Activated naive CD4-positive, alpha-beta T cell treated with anti-CD3 and anti-CD28 coated beads, Interleukin-2, amount 10 ng/mL, durations not matched to agents 7 days and 5 days (primary cell): ENCODE measurements around the gene PNRC2.
A peak's percentile ranks its signal among the peaks of the same experiment; 100 is the strongest.

Experiments
- CTCF ChIA-PET: fragments of 350-600 bp; sonication (Branson Sonifier 250); formaldehyde crosslinking; loops from one replicate; lab custom pipeline; 2021; ENCODE audit warnings: antibody characterized with exemption; lab: Charles Lee
- DNase-seq: peaks from one replicate; pipeline ENCODE4 v3.0.0-alpha.2; 2020
- H3K27ac Mint-ChIP-seq: one replicate; pipeline ENCODE4 v1.8.0; 2021; ENCODE audit warnings: mild to moderate bottlenecking, moderate library complexity, mixed read lengths
- H3K27me3 Mint-ChIP-seq: one replicate; pipeline ENCODE4 v1.8.0; 2021; ENCODE audit warnings: mild to moderate bottlenecking, mixed read lengths
- H3K36me3 Mint-ChIP-seq: one replicate; pipeline ENCODE4 v1.8.0; 2021; ENCODE audit warnings: mixed read lengths
- H3K4me1 Mint-ChIP-seq: one replicate; pipeline ENCODE4 v1.8.0; 2021; ENCODE audit warnings: mixed read lengths
- H3K4me3 Mint-ChIP-seq: one replicate; pipeline ENCODE4 v1.8.0; 2021; ENCODE audit warnings: mild to moderate bottlenecking, moderate library complexity, mixed read lengths
- H3K9me3 Mint-ChIP-seq: one replicate; pipeline ENCODE4 v1.8.0; 2021; ENCODE audit warnings: mixed read lengths

Gene PNRC2

GRCh38 chr1:23963617-23964234 lies 4.1 kb downstream of the PNRC2 start:
- Mint-ChIP-seq H3K4me3 (no peak overlapping the region), H3K4me1 (peaks cover 69% of the 10 kb centered on the region), H3K27me3 (no peaks in the 10 kb centered on the region)

GRCh38 chr1:23964235-23964668 lies 4.6 kb downstream of the PNRC2 start:
- Mint-ChIP-seq H3K4me3 (no peak overlapping the region), H3K27me3 (no peaks in the 10 kb centered on the region), H3K27ac (peak overlapping the region; percentile 82), H3K9me3 (no peaks in the 10 kb centered on the region), H3K4me1 (peaks cover 70% of the 10 kb centered on the region), H3K36me3 (peaks cover 73% of the 10 kb centered on the region)
- no peak for DNase-seq
- CTCF ChIA-PET, result interaction anchor here (1.7 kb wide), 1 partner anchor 15 kb away, joined by 7 read pairs; no protein-coding TSS in a partner anchor

More at GRCh38 chr1:23963617-23964234, 4.1 kb downstream of the PNRC2 start:
- no peaks in the 10 kb centered on the region for H3K9me3 Mint-ChIP-seq
- peaks cover 73% of the 10 kb centered on the region for H3K36me3 Mint-ChIP-seq
- H3K27ac Mint-ChIP-seq, result peak overlapping the region; percentile 82
- CTCF ChIA-PET, result interaction anchor here (1.7 kb wide), 1 partner anchor 14 kb away, joined by 7 read pairs; no protein-coding TSS in a partner anchor
- no peak for DNase-seq

GRCh38 chr1:23964790-23965740 lies 5.4 kb downstream of the PNRC2 start:
- Mint-ChIP-seq H3K4me3 (no peak overlapping the region), H3K36me3 (peaks cover 74% of the 10 kb centered on the region), H3K27ac (peak overlapping the region; percentile 82), H3K4me1 (peaks cover 73% of the 10 kb centered on the region), H3K9me3 (no peaks in the 10 kb centered on the region), H3K27me3 (no peaks in the 10 kb centered on the region)
- CTCF ChIA-PET, result interaction anchor here (1.7 kb wide), 1 partner anchor 16 kb away, joined by 7 read pairs; no protein-coding TSS in a partner anchor
- DNase-seq, result no peak

- no peak for DNase-seq
- Mint-ChIP-seq H3K27ac (no peak overlapping the region), H3K4me1 (peaks cover 62% of the 10 kb centered on the region), H3K36me3 (peaks cover 67% of the 10 kb centered on the region), H3K27me3 (no peaks in the 10 kb centered on the region), H3K4me3 (no peak overlapping the region), H3K9me3 (no peaks in the 10 kb centered on the region)
- CTCF ChIA-PET, result interaction anchor here (0.6 to 1.3 kb wide), 2 partner anchors 10 to 14 kb away, joined by 3 to 4 read pairs; no protein-coding TSS in a partner anchor
Observed at GRCh38 chr1:23966973-23967493, 7.4 kb downstream of the PNRC2 start.

- Mint-ChIP-seq H3K36me3 (peaks cover 63% of the 10 kb centered on the region), H3K9me3 (no peaks in the 10 kb centered on the region), H3K4me1 (peaks cover 58% of the 10 kb centered on the region), H3K27me3 (no peaks in the 10 kb centered on the region), H3K27ac (no peak overlapping the region), H3K4me3 (no peak overlapping the region)
- no peak for DNase-seq
- CTCF ChIA-PET, result interaction anchor here (1.0 to 1.3 kb wide), 2 partner anchors 9 to 157 kb away, joined by 3 to 4 read pairs; no protein-coding TSS in a partner anchor
Observed at GRCh38 chr1:23967871-23968270, 8.2 kb downstream of the PNRC2 start.

GRCh38 chr1:23977187-23977853 lies 17.7 kb downstream of the PNRC2 start:
- CTCF ChIA-PET, result interaction anchor here (1.1 to 1.6 kb wide), 3 partner anchors 9 to 168 kb away, joined by 3 read pairs; no protein-coding TSS in a partner anchor
- Mint-ChIP-seq H3K27ac (peak overlapping the region; percentile 98), H3K27me3 (no peaks in the 10 kb centered on the region), H3K4me1 (peaks cover 62% of the 10 kb centered on the region), H3K36me3 (peaks cover 53% of the 10 kb centered on the region), H3K4me3 (peak overlapping the region; percentile 50), H3K9me3 (no peaks in the 10 kb centered on the region)
- DNase-seq, result peak; percentile 27

GRCh38 chr1:23977854-23978191 lies 18.2 kb downstream of the PNRC2 start:
- Mint-ChIP-seq H3K27ac (peak overlapping the region; percentile 98), H3K36me3 (peaks cover 53% of the 10 kb centered on the region), H3K27me3 (no peaks in the 10 kb centered on the region), H3K4me1 (peaks cover 62% of the 10 kb centered on the region), H3K4me3 (peak overlapping the region; percentile 94), H3K9me3 (no peaks in the 10 kb centered on the region)
- no peak for DNase-seq
- CTCF ChIA-PET, result interaction anchor here (1.3 kb wide), 1 partner anchor 49 kb away, joined by 3 read pairs; no protein-coding TSS in a partner anchor

GRCh38 chr1:23978805-23979204 lies 19.2 kb downstream of the PNRC2 start:
- CTCF ChIA-PET, result no interaction called here
- peaks cover 58% of the 10 kb centered on the region for H3K4me1 Mint-ChIP-seq
- peaks cover 49% of the 10 kb centered on the region for H3K36me3 Mint-ChIP-seq
- H3K4me3 Mint-ChIP-seq, result peak overlapping the region; percentile 94
- H3K27me3 Mint-ChIP-seq, result no peaks in the 10 kb centered on the region
- H3K9me3 Mint-ChIP-seq, result no peaks in the 10 kb centered on the region
- peak overlapping the region; percentile 98 for H3K27ac Mint-ChIP-seq
- no peak for DNase-seq

GRCh38 chr1:23979387-23979880 lies 19.8 kb downstream of the PNRC2 start:
- peaks cover 43% of the 10 kb centered on the region for H3K36me3 Mint-ChIP-seq
- peaks cover 54% of the 10 kb centered on the region for H3K4me1 Mint-ChIP-seq
- DNase-seq, result no peak
- no peaks in the 10 kb centered on the region for H3K9me3 Mint-ChIP-seq
- peak overlapping the region; percentile 94 for H3K4me3 Mint-ChIP-seq
- CTCF ChIA-PET, result interaction anchor here (1.0 kb wide), 1 partner anchor 18 kb away, joined by 5 read pairs; no protein-coding TSS in a partner anchor
- H3K27ac Mint-ChIP-seq, result peak overlapping the region; percentile 98
- no peaks in the 10 kb centered on the region for H3K27me3 Mint-ChIP-seq

GRCh38 chr1:23979881-23980727 lies 20.5 kb downstream of the PNRC2 start, which contains the start of gene SRSF10:
Gene SRSF10, minus strand, starts transcription at chr1:23980327. Its CDS starts 72 bp downstream, at chr1:23980255.
- Mint-ChIP-seq H3K27me3 (no peaks in the 10 kb centered on the region), H3K4me3 (peak within 1 kb of the TSS; percentile 94), H3K4me1 (peaks cover 47% of the 10 kb centered on the region), H3K27ac (peak within 1 kb of the TSS; percentile 98), H3K9me3 (no peaks in the 10 kb centered on the region), H3K36me3 (peaks cover 37% of the 10 kb centered on the region)
- DNase-seq, result peak; percentile 99
- CTCF ChIA-PET, result interaction anchor here (1.0 kb wide), 1 partner anchor 19 kb away, joined by 5 read pairs; no protein-coding TSS in a partner anchor

- CTCF ChIA-PET, result interaction anchor here (1.0 kb wide), 1 partner anchor 19 kb away, joined by 5 read pairs; no protein-coding TSS in a partner anchor
- Mint-ChIP-seq H3K9me3 (no peaks in the 10 kb centered on the region), H3K36me3 (peaks cover 34% of the 10 kb centered on the region), H3K4me3 (peak overlapping the region; percentile 94), H3K27me3 (no peaks in the 10 kb centered on the region), H3K4me1 (peaks cover 44% of the 10 kb centered on the region), H3K27ac (peak overlapping the region; percentile 98)
- DNase-seq, result peak; percentile 67
Observed at GRCh38 chr1:23980728-23981070, 21.1 kb downstream of the PNRC2 start.

GRCh38 chr1:23984417-23985186 lies 25.0 kb downstream of the PNRC2 start:
- Mint-ChIP-seq H3K27me3 (no peaks in the 10 kb centered on the region), H3K9me3 (no peaks in the 10 kb centered on the region), H3K36me3 (peaks cover 3% of the 10 kb centered on the region), H3K27ac (no peak overlapping the region), H3K4me3 (no peak overlapping the region), H3K4me1 (peaks cover 25% of the 10 kb centered on the region)
- DNase-seq, result no peak
- CTCF ChIA-PET, result interaction anchor here (1.0 kb wide), 1 partner anchor 68 kb away, joined by 3 read pairs; no protein-coding TSS in a partner anchor
